CD4-positive, alpha-beta memory T cell (primary cell): ENCODE measurements around the gene USP34. TPM values are rescaled to one million over a fixed set of nuclear protein-coding genes. Genes with fewer than 3 reads are reported as not detected.
A peak's percentile ranks its signal among the peaks of the same experiment; 100 is the strongest.

Experiments
- CTCF ChIA-PET: fragments of 350-600 bp; sonication (Branson Sonifier 250); formaldehyde crosslinking; loops from one replicate; lab custom pipeline; 2021; ENCODE audit warnings: inconsistent platforms; ENCODE audit not compliant: partially characterized antibody; lab: Charles Lee
- POLR2A ChIA-PET: fragments of 350-600 bp; sonication (Branson Sonifier 250); formaldehyde crosslinking; loops from one replicate; lab custom pipeline; 2021; ENCODE audit not compliant: partially characterized antibody; lab: Charles Lee
- DNase-seq, 5 donors: peaks; one replicate each; pipeline versions ENCODE4 v3.0.0 to v3.0.0-alpha.2; 2020 to 2022; ENCODE audit warnings: mixed read lengths in 1 of 5
- H3K27ac ChIP-seq: one replicate; pipeline ENCODE4 v1.7.0; 2013; ENCODE audit warnings: low read depth, low read length
- H3K27me3 ChIP-seq: 2 replicates; pipeline ENCODE4 v1.7.0; 2013; ENCODE audit warnings: mild to moderate bottlenecking, low read length, moderate library complexity; ENCODE audit not compliant: insufficient read depth
- H3K36me3 ChIP-seq: 2 replicates; pipeline ENCODE4 v1.7.0; 2013; ENCODE audit warnings: mild to moderate bottlenecking, low read length, moderate library complexity; ENCODE audit not compliant: insufficient read depth
- H3K4me1 ChIP-seq: 2 replicates; pipeline ENCODE4 v1.7.0; 2013; ENCODE audit warnings: mild to moderate bottlenecking, low read length, moderate library complexity; ENCODE audit not compliant: insufficient read depth
- H3K4me3 ChIP-seq, 2 donors: one replicate each; pipeline ENCODE4 v1.7.0; 2013; ENCODE audit warnings: low read length in 2 of 2, mild to moderate bottlenecking in 1 of 2
- H3K9me3 ChIP-seq, 2 donors: one replicate each; pipeline ENCODE4 v1.7.0; 2013; ENCODE audit warnings: low read length in 2 of 2, control low read depth in 1 of 2; ENCODE audit not compliant: control insufficient read depth in 1 of 2
- H3K27ac Mint-ChIP-seq, 7 donors: one replicate each; pipeline ENCODE4 v1.8.0; 2020 to 2021; ENCODE audit warnings: mixed read lengths in 7 of 7, mild to moderate bottlenecking in 6 of 7, inconsistent platforms in 3 of 7, moderate library complexity in 3 of 7
- H3K27me3 Mint-ChIP-seq, 2 donors: one replicate each; pipeline ENCODE4 v1.8.0; 2020 to 2021; ENCODE audit warnings: mixed read lengths in 2 of 2
- H3K36me3 Mint-ChIP-seq, 2 donors: one replicate each; pipeline ENCODE4 v1.8.0; 2020 to 2021; ENCODE audit warnings: mixed read lengths in 2 of 2, inconsistent platforms in 1 of 2, mild to moderate bottlenecking in 1 of 2
- H3K4me1 Mint-ChIP-seq, 4 donors: one replicate each; pipeline ENCODE4 v1.8.0; 2020 to 2021; ENCODE audit warnings: mixed read lengths in 4 of 4, mild to moderate bottlenecking in 1 of 4
- H3K4me3 Mint-ChIP-seq, 8 donors: one replicate each; pipeline ENCODE4 v1.8.0; 2020 to 2021; ENCODE audit warnings: mixed read lengths in 8 of 8, mild to moderate bottlenecking in 7 of 8, moderate library complexity in 6 of 8, inconsistent platforms in 3 of 8
- H3K9me3 Mint-ChIP-seq, 8 donors: one replicate each; pipeline ENCODE4 v1.8.0; 2020 to 2021; ENCODE audit warnings: mixed read lengths in 8 of 8, mild to moderate bottlenecking in 5 of 8, inconsistent platforms in 3 of 8, moderate library complexity in 1 of 8
- intact Hi-C: fragments of 100-400 bp; cut with micrococcal nuclease; formaldehyde crosslinking; loops from one replicate; pipeline ENCODE4 v1.15.1; 2023
- polyA plus RNA-seq, 2 donors: library from polyadenylated mRNA; unstranded; fragments of 300-500 nt; fragmentation: Illumina TruSeq; gene quantifications; one replicate each; pipeline ENCODE4 v1.2.3, GENCODE V29; 2021
- total RNA-seq, 2 experiments: library from RNA; stranded (reverse); gene quantifications; one replicate each; pipeline ENCODE4 v1.2.3, GENCODE V29; 2021

Gene USP34
- total and polyA plus RNA-seq, 4 experiments from 2014 or later, result 7.9 to 164 (median 94.9) TPM

DNA sequence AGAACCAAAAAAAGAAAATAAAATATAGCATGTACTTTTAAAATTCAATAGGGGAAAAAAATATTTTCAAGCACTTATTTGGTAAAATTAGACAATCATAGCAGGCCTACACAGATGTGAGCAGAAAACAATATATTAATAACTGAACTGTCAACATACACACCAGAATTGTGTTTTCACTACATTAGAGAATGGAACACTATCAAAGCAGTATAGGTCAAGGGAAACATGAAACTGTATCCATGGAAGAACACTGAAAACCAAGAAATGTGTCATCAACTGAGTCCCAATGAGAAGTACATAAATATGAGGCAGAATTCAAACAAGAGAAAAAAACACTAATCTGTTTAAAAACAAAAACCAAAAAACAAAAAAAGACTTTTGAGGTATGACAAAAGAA is 132.4 kb downstream of the USP34 start:
- H3K27ac Mint-ChIP-seq, result peak overlapping the region in 1 of 7 donors; percentile 46
- Histone ChIP-seq H3K9me3 (no peaks in the 10 kb centered on the region), H3K4me3 (no peak overlapping the region), H3K27ac (no peak overlapping the region), H3K27me3 (no peaks in the 10 kb centered on the region), H3K4me1 (no peaks in the 10 kb centered on the region), H3K36me3 (peaks cover 34% of the 10 kb centered on the region)
- POLR2A ChIA-PET, result no interaction called here
- no peaks in the 10 kb centered on the region for H3K27me3 Mint-ChIP-seq
- no peaks in the 10 kb centered on the region for H3K9me3 Mint-ChIP-seq
- peaks cover 52 to 53% of the 10 kb centered on the region in 2 donors for H3K36me3 Mint-ChIP-seq
- peaks cover 0 to 11% (median 2%) of the 10 kb centered on the region in 4 donors for H3K4me1 Mint-ChIP-seq
- CTCF ChIA-PET, result no interaction called here
- intact Hi-C loops, result no loop called here
- no peak overlapping the region for H3K4me3 Mint-ChIP-seq
- no peak for DNase-seq

DNA sequence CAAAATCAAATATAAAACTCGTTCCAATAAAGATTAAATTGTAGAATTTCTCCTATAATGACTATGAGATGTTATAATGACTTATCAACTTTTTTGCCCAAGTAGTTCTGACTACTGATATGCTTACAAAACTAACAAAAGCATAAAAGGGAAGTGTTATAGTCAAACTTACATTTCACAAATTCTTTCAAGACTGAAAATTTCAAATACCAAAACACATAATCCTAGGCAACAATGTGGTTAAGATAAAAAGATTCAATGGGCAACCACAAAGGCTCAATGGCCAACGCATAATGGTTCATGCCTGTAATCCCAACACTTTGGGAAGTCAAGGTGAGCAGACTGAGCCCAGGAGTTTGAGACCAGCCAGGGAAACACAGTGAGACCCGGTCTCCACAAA is 135.7 kb downstream of the USP34 start:
- intact Hi-C loops, result no loop called here
- no peaks in the 10 kb centered on the region for H3K4me1 ChIP-seq
- Mint-ChIP-seq H3K27me3 (no peaks in the 10 kb centered on the region), H3K4me1 (peaks cover 0 to 14% (median 4%) of the 10 kb centered on the region in 4 donors), H3K36me3 (peaks cover 37 to 49% of the 10 kb centered on the region in 2 donors), H3K9me3 (no peaks in the 10 kb centered on the region), H3K4me3 (no peak overlapping the region), H3K27ac (no peak overlapping the region)
- H3K27me3 ChIP-seq, result no peaks in the 10 kb centered on the region
- H3K36me3 ChIP-seq, result peaks cover 20% of the 10 kb centered on the region
- POLR2A ChIA-PET, result interaction anchor here (0.7 kb wide), 1 partner anchor 50 kb away, joined by 4 read pairs; no protein-coding TSS in a partner anchor
- no peak for DNase-seq
- no peak overlapping the region for H3K27ac ChIP-seq
- H3K4me3 ChIP-seq, result no peak overlapping the region
- no peaks in the 10 kb centered on the region for H3K9me3 ChIP-seq
- CTCF ChIA-PET, result no interaction called here

DNA sequence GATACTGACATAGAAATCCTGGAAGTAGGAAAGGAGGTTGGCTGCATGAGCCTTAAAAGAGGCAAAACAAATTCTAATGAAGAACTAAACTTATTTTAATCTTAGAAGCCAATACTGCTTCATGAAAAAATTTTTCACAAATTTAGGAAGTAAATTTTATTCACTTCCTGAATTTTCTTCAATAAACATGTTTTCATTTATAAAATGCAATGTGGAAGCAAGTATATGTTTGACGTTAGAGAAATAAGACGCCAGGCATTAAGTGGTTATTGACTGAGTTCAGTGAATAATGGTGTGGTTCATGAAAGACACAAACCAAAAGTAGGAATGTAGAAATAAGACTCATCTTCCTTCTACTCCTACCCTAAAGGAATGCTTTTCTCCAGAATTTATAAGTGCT is 136.4 kb downstream of the USP34 start:
- peaks cover 40 to 50% of the 10 kb centered on the region in 2 donors for H3K36me3 Mint-ChIP-seq
- peak overlapping the region in 3 of 7 donors; percentile 5 to 77 (median 22) for H3K27ac Mint-ChIP-seq
- Histone ChIP-seq H3K36me3 (peaks cover 20% of the 10 kb centered on the region), H3K4me3 (no peak overlapping the region), H3K9me3 (no peaks in the 10 kb centered on the region), H3K27ac (no peak overlapping the region), H3K4me1 (no peaks in the 10 kb centered on the region), H3K27me3 (no peaks in the 10 kb centered on the region)
- ChIA-PET POLR2A (no interaction called here), CTCF (no interaction called here)
- intact Hi-C loops, result no loop called here
- DNase-seq, result no peak
- peaks cover 0 to 17% (median 5%) of the 10 kb centered on the region in 4 donors for H3K4me1 Mint-ChIP-seq
- H3K4me3 Mint-ChIP-seq, result no peak overlapping the region
- H3K27me3 Mint-ChIP-seq, result no peaks in the 10 kb centered on the region
- H3K9me3 Mint-ChIP-seq, result no peaks in the 10 kb centered on the region

DNA sequence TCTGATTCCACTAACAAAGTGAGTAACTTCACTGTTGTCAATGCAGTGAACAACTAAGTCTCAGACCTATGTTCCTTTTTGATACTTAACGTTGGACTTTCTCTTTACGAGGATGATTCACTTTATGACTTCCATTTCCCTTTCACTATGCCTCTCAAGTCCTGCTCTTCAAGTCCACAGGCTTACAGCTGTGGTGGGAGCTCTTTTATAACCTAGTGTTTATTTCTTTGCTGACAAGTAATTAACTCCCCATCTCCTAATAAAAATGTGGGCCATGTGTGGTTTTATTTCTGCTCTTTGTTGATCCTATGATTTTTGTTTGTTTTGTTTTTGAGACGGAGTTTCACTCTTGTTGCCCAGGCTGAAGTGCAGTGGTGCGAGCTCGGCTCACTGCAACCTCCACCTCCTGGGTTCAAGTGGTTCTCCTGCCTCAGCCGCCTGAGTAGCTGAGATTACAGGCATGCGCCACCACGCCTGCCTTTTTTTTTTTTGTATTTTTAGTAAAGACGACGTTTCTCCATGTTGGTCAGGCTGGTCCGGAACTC is 142.1 kb downstream of the USP34 start:
- Mint-ChIP-seq H3K27ac (peak overlapping the region in 3 of 7 donors; percentile 39 to 64 (median 57)), H3K27me3 (no peaks in the 10 kb centered on the region), H3K4me3 (peak overlapping the region in 3 of 8 donors; percentile 10 to 49 (median 18)), H3K9me3 (no peaks in the 10 kb centered on the region), H3K36me3 (peaks cover 27 to 69% of the 10 kb centered on the region in 2 donors), H3K4me1 (peaks cover 15 to 40% (median 21%) of the 10 kb centered on the region in 4 donors)
- intact Hi-C loops, result no loop called here
- Histone ChIP-seq H3K27ac (no peak overlapping the region), H3K9me3 (no peaks in the 10 kb centered on the region), H3K4me1 (peaks cover 17% of the 10 kb centered on the region), H3K27me3 (no peaks in the 10 kb centered on the region), H3K36me3 (peaks cover 5% of the 10 kb centered on the region), H3K4me3 (no peak overlapping the region)
- POLR2A ChIA-PET, result no interaction called here
- DNase-seq, result no peak
- CTCF ChIA-PET, result interaction anchor here (1.3 kb wide), 1 partner anchor 329 kb away, joined by 3 read pairs; no protein-coding TSS in a partner anchor

DNA sequence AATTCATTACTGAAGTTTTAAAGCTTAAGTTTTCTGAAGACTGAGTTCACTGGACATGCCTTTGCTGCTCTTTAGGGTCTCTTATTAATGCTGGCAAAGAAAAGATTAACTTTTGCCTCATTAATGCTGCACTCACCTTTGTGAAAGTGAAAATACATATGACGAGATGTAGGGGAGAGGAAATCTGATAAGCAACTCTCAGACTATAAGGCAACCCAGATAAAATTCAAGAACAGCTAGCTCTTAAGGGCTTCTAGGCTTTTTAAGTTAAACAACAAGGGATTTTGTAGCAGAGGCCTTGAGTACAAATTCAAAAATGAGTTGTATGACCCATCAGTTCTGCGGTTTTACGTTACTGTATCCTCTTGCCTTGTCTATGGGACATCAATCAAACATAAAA is 143.7 kb downstream of the USP34 start:
- Histone ChIP-seq H3K27ac (no peak overlapping the region), H3K4me1 (peaks cover 17% of the 10 kb centered on the region), H3K9me3 (no peaks in the 10 kb centered on the region), H3K4me3 (no peak overlapping the region), H3K36me3 (peaks cover 5% of the 10 kb centered on the region), H3K27me3 (no peaks in the 10 kb centered on the region)
- Mint-ChIP-seq H3K36me3 (peaks cover 40 to 68% of the 10 kb centered on the region in 2 donors), H3K9me3 (no peaks in the 10 kb centered on the region), H3K4me3 (peak overlapping the region in 4 of 8 donors; percentile 13 to 67 (median 24)), H3K4me1 (peaks cover 17 to 31% (median 21%) of the 10 kb centered on the region in 4 donors), H3K27ac (peak overlapping the region in 6 of 7 donors; percentile 45 to 90 (median 78)), H3K27me3 (no peaks in the 10 kb centered on the region)
- DNase-seq, result peak in 2 of 5 donors; percentile 1 to 11
- ChIA-PET CTCF (interaction anchor here (0.8 kb wide), 1 partner anchor 192 kb away, joined by 4 read pairs; no protein-coding TSS in a partner anchor), POLR2A (no interaction called here)
- intact Hi-C loops, result no loop called here

DNA sequence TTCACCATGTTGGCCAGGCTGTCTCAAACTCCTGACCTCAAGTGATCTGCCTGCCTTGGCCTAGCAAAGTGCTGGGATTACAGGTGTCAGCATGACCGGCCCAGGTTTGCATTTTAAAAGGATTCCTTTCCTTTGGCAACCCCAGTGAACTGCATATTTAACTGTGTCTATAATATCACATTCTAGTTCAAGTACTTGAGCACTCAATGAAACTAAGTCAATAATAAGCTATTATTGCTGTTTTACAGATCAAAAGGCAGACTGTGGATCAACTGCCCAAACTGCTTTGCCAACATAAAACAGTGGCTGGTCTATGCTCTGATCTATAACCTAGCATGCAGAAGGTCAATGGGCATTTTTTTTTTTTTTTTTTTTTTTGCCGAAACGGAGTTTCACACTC is 144.5 kb downstream of the USP34 start:
- H3K27me3 ChIP-seq, result no peaks in the 10 kb centered on the region
- H3K36me3 Mint-ChIP-seq, result peaks cover 42 to 68% of the 10 kb centered on the region in 2 donors
- H3K4me1 Mint-ChIP-seq, result peaks cover 17 to 31% (median 21%) of the 10 kb centered on the region in 4 donors
- peaks cover 17% of the 10 kb centered on the region for H3K4me1 ChIP-seq
- H3K4me3 ChIP-seq, result no peak overlapping the region
- no peaks in the 10 kb centered on the region for H3K36me3 ChIP-seq
- no peak overlapping the region for H3K27ac Mint-ChIP-seq
- H3K9me3 Mint-ChIP-seq, result no peaks in the 10 kb centered on the region
- POLR2A ChIA-PET, result no interaction called here
- DNase-seq, result no peak
- intact Hi-C loops, result no loop called here
- no peaks in the 10 kb centered on the region for H3K9me3 ChIP-seq
- CTCF ChIA-PET, result interaction anchor here (0.8 kb wide), 1 partner anchor 191 kb away, joined by 4 read pairs; no protein-coding TSS in a partner anchor
- no peaks in the 10 kb centered on the region for H3K27me3 Mint-ChIP-seq
- no peak overlapping the region for H3K27ac ChIP-seq
- H3K4me3 Mint-ChIP-seq, result no peak overlapping the region

DNA sequence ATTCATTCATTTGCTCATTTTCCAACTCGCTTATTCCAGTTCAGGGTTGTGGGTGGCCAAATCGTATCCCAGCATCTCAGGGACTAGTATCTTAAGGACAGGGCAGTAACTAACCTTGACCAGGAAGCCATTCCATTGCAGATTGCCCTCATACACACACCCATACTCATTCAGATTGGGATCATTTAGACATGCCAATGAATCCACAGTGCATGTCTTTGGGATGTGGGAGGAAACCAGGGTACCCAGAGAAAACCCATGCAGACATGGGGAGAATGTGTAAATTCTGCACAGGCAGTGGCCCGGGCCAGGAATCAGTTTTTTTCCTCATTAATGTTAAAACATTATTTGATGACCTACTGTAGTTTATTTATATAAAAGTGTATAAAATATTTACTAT is 150.7 kb downstream of the USP34 start:
- H3K36me3 ChIP-seq, result peaks cover 4% of the 10 kb centered on the region
- no peaks in the 10 kb centered on the region for H3K4me1 ChIP-seq
- CTCF ChIA-PET, result no interaction called here
- POLR2A ChIA-PET, result no interaction called here
- no peak overlapping the region for H3K4me3 Mint-ChIP-seq
- no peak overlapping the region for H3K27ac ChIP-seq
- H3K36me3 Mint-ChIP-seq, result peaks cover 33 to 60% of the 10 kb centered on the region in 2 donors
- H3K9me3 Mint-ChIP-seq, result no peaks in the 10 kb centered on the region
- no peaks in the 10 kb centered on the region for H3K27me3 ChIP-seq
- no peaks in the 10 kb centered on the region for H3K27me3 Mint-ChIP-seq
- H3K9me3 ChIP-seq, result no peaks in the 10 kb centered on the region
- peaks cover 0 to 1% (median under 1%) of the 10 kb centered on the region in 4 donors for H3K4me1 Mint-ChIP-seq
- DNase-seq, result no peak
- intact Hi-C loops, result no loop called here
- H3K27ac Mint-ChIP-seq, result no peak overlapping the region
- no peak overlapping the region for H3K4me3 ChIP-seq
